WTC11 (cell line): ENCODE measurements around the gene CADM2. TPM values are rescaled to one million over a fixed set of nuclear protein-coding genes. Genes with fewer than 3 reads are reported as not detected.

Experiments used
- ATAC-seq: fragments of 200-7000 bp; cut with Tn5 transposase; 2 replicates; pipeline ENCODE4 v1.10.0; 2021; ENCODE audit warnings: mild to moderate bottlenecking, moderate library complexity
- CTCF ChIA-PET: fragments of 300-600 bp; sonication (Branson Sonifier 250); formaldehyde crosslinking; loops from one replicate; lab custom pipeline; 2021; ENCODE audit warnings: antibody characterized with exemption; lab: Charles Lee
- POLR2A ChIA-PET: fragments of 350-600 bp; sonication (Branson Sonifier 250); formaldehyde crosslinking; loops from one replicate; lab custom pipeline; 2021; ENCODE audit warnings: antibody characterized with exemption; lab: Charles Lee
- DNase-seq: peaks from one replicate; pipeline ENCODE4 v3.0.0; 2021; ENCODE audit warnings: low spot score
- H3K27ac Mint-ChIP-seq: 2 replicates; pipeline ENCODE4 v1.8.0; 2021; ENCODE audit warnings: mixed read lengths
- H3K27me3 Mint-ChIP-seq: 2 replicates; pipeline ENCODE4 v1.8.0; 2021; ENCODE audit warnings: low read depth, mild to moderate bottlenecking, moderate library complexity, mixed read lengths
- H3K36me3 Mint-ChIP-seq: 2 replicates; pipeline ENCODE4 v1.8.0; 2021; ENCODE audit warnings: mixed read lengths
- H3K4me1 Mint-ChIP-seq: 2 replicates; pipeline ENCODE4 v1.8.0; 2022; ENCODE audit warnings: mixed read lengths
- H3K4me3 Mint-ChIP-seq: 2 replicates; pipeline ENCODE4 v1.8.0; 2021; ENCODE audit warnings: mild to moderate bottlenecking, moderate library complexity, mixed read lengths
- H3K9me3 Mint-ChIP-seq: 2 replicates; pipeline ENCODE4 v1.8.0; 2021; ENCODE audit warnings: mixed read lengths
- AR ChIP-seq: fragments of 250-450 bp; sonication (Bioruptor Pico); IDR thresholded peaks from 2 replicates; pipeline ENCODE4 v1.9.0; 2021; ENCODE audit warnings: mild to moderate bottlenecking
- ATF3 ChIP-seq: sonication (generic); formaldehyde crosslinking; conservative IDR thresholded peaks from 2 replicates; pipeline ENCODE4 v1.8.1; 2022; ENCODE audit warnings: mild to moderate bottlenecking, missing genetic modification reagents
- CDX4 ChIP-seq: fragments of 250-450 bp; sonication (Bioruptor Pico); IDR thresholded peaks from 2 replicates; pipeline ENCODE4 v1.9.0; 2021; ENCODE audit warnings: moderate library complexity, mild to moderate bottlenecking, inconsistent platforms, borderline replicate concordance
- FOXP4 ChIP-seq: sonication (generic); formaldehyde crosslinking; IDR thresholded peaks from 2 replicates; pipeline ENCODE4 v1.8.0; 2022; ENCODE audit warnings: mild to moderate bottlenecking, missing genetic modification reagents
- HMGXB4 ChIP-seq: sonication (generic); formaldehyde crosslinking; IDR thresholded peaks from 2 replicates; pipeline ENCODE4 v1.8.1; 2023; ENCODE audit warnings: mild to moderate bottlenecking, moderate library complexity, missing genetic modification reagents
- JAZF1 ChIP-seq: fragments of 250-450 bp; sonication (Bioruptor Pico); IDR thresholded peaks from 2 replicates; pipeline ENCODE4 v1.9.0; 2021; ENCODE audit warnings: moderate library complexity, mild to moderate bottlenecking, inconsistent platforms
- MXD4 ChIP-seq: fragments of 250-450 bp; sonication (Bioruptor Pico); IDR thresholded peaks from 2 replicates; pipeline ENCODE4 v1.8.0; 2021; ENCODE audit warnings: mild to moderate bottlenecking, moderate library complexity, borderline replicate concordance
- NFE2L1 ChIP-seq: sonication (generic); formaldehyde crosslinking; IDR thresholded peaks from 2 replicates; pipeline ENCODE4 v1.8.1; 2023; ENCODE audit warnings: missing genetic modification reagents
- NR3C1 ChIP-seq: sonication (generic); formaldehyde crosslinking; conservative IDR thresholded peaks from 2 replicates; pipeline ENCODE4 v1.8.1; 2023; ENCODE audit warnings: low read depth, mild to moderate bottlenecking, missing genetic modification reagents
- OVOL2 ChIP-seq: fragments of 250-450 bp; sonication (Bioruptor Pico); IDR thresholded peaks from 2 replicates; pipeline ENCODE4 v1.9.0; 2021; ENCODE audit warnings: mild to moderate bottlenecking, borderline replicate concordance
- SMAD4 ChIP-seq: sonication (generic); formaldehyde crosslinking; IDR thresholded peaks from 2 replicates; pipeline ENCODE4 v1.8.0; 2022; ENCODE audit warnings: mild to moderate bottlenecking, missing genetic modification reagents
- SOX15 ChIP-seq: fragments of 250-450 bp; sonication (Bioruptor Pico); IDR thresholded peaks from 2 replicates; pipeline ENCODE4 v1.9.0; 2021; ENCODE audit warnings: mild to moderate bottlenecking
- ZBTB21 ChIP-seq: sonication (generic); formaldehyde crosslinking; IDR thresholded peaks from 2 replicates; pipeline ENCODE4 v1.8.1; 2023; ENCODE audit warnings: mild to moderate bottlenecking, missing genetic modification reagents, borderline replicate concordance
- ZNF232 ChIP-seq: sonication (generic); formaldehyde crosslinking; IDR thresholded peaks from 2 replicates; pipeline ENCODE4 v1.8.0; 2022; ENCODE audit warnings: mild to moderate bottlenecking, missing genetic modification reagents
- ZSCAN18 ChIP-seq: fragments of 250-450 bp; sonication (Bioruptor Pico); IDR thresholded peaks from 2 replicates; pipeline ENCODE4 v2.1.2; 2022; ENCODE audit warnings: mild to moderate bottlenecking, moderate library complexity
- total RNA-seq: library from RNA; stranded (reverse); gene quantifications from 3 replicates; pipeline ENCODE4 v1.2.3, GENCODE V29; 2021
- TF ChIP-seq, protein P1 (sequence below): sonication (generic); formaldehyde crosslinking; IDR thresholded peaks from 2 replicates; pipeline ENCODE4 v1.8.0; 2023; ENCODE audit warnings: missing genetic modification reagents, mild to moderate bottlenecking, borderline replicate concordance
- TF ChIP-seq, protein P2 (sequence below): sonication (generic); formaldehyde crosslinking; IDR thresholded peaks from 2 replicates; pipeline ENCODE4 v1.8.0; 2023; ENCODE audit warnings: missing genetic modification reagents
- TF ChIP-seq, protein P3 (sequence below): sonication (generic); formaldehyde crosslinking; IDR thresholded peaks from 2 replicates; pipeline ENCODE4 v1.8.1; 2022; ENCODE audit warnings: mild to moderate bottlenecking, moderate library complexity, missing genetic modification reagents

Gene CADM2
- total RNA-seq, 1 experiment from 2014 or later: 18.8 TPM

- TF ChIP-seq FOXP4 (no peak), HMGXB4 (CRISPR knock-in tag) (no peak), AR (CRISPR knock-in tag) (no peak), ZBTB21 (CRISPR knock-in tag) (no peak)
These were observed 20.1 kb downstream of the CADM2 start (continued) for GRCh38 chr3:84978843-84979242.

DNA sequence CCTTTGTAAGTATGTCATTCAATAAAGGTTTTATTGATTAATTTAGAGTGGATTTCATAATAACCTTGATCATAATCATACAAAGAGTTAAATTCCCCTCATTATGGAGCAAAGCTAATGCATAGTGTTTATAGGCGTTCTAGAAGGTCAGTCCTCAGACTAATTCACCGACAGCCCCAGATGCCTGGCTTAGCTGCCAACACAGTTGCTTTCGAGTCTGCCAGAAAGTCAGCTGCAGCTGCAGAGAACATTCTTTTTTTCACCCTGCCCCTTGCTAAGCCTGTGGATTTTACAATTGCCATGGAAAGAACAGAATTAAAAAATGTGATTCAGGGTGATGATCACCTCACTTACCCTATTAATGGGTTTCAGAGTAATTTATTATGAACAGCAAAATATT lies 21.2 kb downstream of the CADM2 start:
- Mint-ChIP-seq H3K27me3 (no peaks in the 10 kb centered on the region), H3K9me3 (no peaks in the 10 kb centered on the region), H3K4me3 (no peak overlapping the region), H3K27ac (peak overlapping the region; percentile 11; the same call in 1 of the 2 replicates), H3K4me1 (peaks cover 40% of the 10 kb centered on the region), H3K36me3 (no peaks in the 10 kb centered on the region)
- DNase-seq (no peak), ATAC-seq (peak; percentile 47)
- CTCF ChIA-PET: interaction anchor here (0.7 kb wide), 1 partner anchor 41 kb away, joined by 3 read pairs; no protein-coding TSS in a partner anchor
- POLR2A ChIA-PET: no interaction called here
- no peak for TF ChIP-seq JAZF1 (CRISPR knock-in tag)
- TF ChIP-seq, protein P1, sequence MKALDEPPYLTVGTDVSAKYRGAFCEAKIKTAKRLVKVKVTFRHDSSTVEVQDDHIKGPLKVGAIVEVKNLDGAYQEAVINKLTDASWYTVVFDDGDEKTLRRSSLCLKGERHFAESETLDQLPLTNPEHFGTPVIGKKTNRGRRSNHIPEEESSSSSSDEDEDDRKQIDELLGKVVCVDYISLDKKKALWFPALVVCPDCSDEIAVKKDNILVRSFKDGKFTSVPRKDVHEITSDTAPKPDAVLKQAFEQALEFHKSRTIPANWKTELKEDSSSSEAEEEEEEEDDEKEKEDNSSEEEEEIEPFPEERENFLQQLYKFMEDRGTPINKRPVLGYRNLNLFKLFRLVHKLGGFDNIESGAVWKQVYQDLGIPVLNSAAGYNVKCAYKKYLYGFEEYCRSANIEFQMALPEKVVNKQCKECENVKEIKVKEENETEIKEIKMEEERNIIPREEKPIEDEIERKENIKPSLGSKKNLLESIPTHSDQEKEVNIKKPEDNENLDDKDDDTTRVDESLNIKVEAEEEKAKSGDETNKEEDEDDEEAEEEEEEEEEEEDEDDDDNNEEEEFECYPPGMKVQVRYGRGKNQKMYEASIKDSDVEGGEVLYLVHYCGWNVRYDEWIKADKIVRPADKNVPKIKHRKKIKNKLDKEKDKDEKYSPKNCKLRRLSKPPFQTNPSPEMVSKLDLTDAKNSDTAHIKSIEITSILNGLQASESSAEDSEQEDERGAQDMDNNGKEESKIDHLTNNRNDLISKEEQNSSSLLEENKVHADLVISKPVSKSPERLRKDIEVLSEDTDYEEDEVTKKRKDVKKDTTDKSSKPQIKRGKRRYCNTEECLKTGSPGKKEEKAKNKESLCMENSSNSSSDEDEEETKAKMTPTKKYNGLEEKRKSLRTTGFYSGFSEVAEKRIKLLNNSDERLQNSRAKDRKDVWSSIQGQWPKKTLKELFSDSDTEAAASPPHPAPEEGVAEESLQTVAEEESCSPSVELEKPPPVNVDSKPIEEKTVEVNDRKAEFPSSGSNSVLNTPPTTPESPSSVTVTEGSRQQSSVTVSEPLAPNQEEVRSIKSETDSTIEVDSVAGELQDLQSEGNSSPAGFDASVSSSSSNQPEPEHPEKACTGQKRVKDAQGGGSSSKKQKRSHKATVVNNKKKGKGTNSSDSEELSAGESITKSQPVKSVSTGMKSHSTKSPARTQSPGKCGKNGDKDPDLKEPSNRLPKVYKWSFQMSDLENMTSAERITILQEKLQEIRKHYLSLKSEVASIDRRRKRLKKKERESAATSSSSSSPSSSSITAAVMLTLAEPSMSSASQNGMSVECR (CRISPR knock-in tag): no peak
- TF ChIP-seq SMAD4 (CRISPR knock-in tag): no peak
- no peak for TF ChIP-seq SOX15 (CRISPR knock-in tag)
- TF ChIP-seq ZNF232 (CRISPR knock-in tag): no peak
- no peak for TF ChIP-seq ATF3 (CRISPR knock-in tag)
- no peak for TF ChIP-seq NR3C1 (CRISPR knock-in tag)
- TF ChIP-seq ZBTB21 (CRISPR knock-in tag): no peak
- TF ChIP-seq NFE2L1 (CRISPR knock-in tag): no peak
- TF ChIP-seq OVOL2 (CRISPR knock-in tag): no peak
- TF ChIP-seq ZSCAN18 (CRISPR knock-in tag): no peak
- TF ChIP-seq, protein P2, sequence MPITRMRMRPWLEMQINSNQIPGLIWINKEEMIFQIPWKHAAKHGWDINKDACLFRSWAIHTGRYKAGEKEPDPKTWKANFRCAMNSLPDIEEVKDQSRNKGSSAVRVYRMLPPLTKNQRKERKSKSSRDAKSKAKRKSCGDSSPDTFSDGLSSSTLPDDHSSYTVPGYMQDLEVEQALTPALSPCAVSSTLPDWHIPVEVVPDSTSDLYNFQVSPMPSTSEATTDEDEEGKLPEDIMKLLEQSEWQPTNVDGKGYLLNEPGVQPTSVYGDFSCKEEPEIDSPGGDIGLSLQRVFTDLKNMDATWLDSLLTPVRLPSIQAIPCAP: no peak
- TF ChIP-seq, protein P3, sequence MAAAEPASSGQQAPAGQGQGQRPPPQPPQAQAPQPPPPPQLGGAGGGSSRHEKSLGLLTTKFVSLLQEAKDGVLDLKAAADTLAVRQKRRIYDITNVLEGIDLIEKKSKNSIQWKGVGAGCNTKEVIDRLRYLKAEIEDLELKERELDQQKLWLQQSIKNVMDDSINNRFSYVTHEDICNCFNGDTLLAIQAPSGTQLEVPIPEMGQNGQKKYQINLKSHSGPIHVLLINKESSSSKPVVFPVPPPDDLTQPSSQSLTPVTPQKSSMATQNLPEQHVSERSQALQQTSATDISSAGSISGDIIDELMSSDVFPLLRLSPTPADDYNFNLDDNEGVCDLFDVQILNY (CRISPR knock-in tag): no peak
- no peak for TF ChIP-seq MXD4 (CRISPR knock-in tag)
- TF ChIP-seq CDX4: no peak
